Type B pancreatic cell (in vitro differentiated cells): Measurements from ENCODE around the gene GBGT1. TPM values are rescaled to one million over a fixed set of nuclear protein-coding genes. Genes with fewer than 3 reads are reported as not detected.

ENCODE experiments used
- DNase-seq: peaks from one replicate; pipeline ENCODE4 v3.0.0; 2021; ENCODE audit warnings: mixed read lengths; ENCODE audit not compliant: unreplicated experiment; ENCODE audit errors: extremely low spot score
- H3K27ac Mint-ChIP-seq: 2 replicates; pipeline ENCODE4 v1.8.0; 2021; ENCODE audit warnings: mild to moderate bottlenecking, mixed read lengths
- H3K27me3 Mint-ChIP-seq: 2 replicates; pipeline ENCODE4 v1.8.0; 2021; ENCODE audit warnings: mixed read lengths
- H3K36me3 Mint-ChIP-seq: 2 replicates; pipeline ENCODE4 v1.8.0; 2021; ENCODE audit warnings: mixed read lengths
- H3K4me1 Mint-ChIP-seq: one replicate; pipeline ENCODE4 v1.8.0; 2021; ENCODE audit warnings: mixed read lengths; ENCODE audit not compliant: unreplicated experiment
- H3K4me3 Mint-ChIP-seq: 2 replicates; pipeline ENCODE4 v1.8.0; 2021; ENCODE audit warnings: mild to moderate bottlenecking, mixed read lengths
- H3K9me3 Mint-ChIP-seq: 2 replicates; pipeline ENCODE4 v1.8.0; 2021; ENCODE audit warnings: mixed read lengths
- total RNA-seq: library from RNA; stranded (reverse); gene quantifications from 2 replicates; pipeline ENCODE4 v1.2.1, GENCODE V29; 2021; ENCODE audit warnings: low replicate concordance
- TF ChIP-seq, protein P1 (sequence below): fragments of 200-600 bp; sonication (generic); conservative IDR thresholded peaks from 2 replicates; pipeline ENCODE4 v1.5.0; 2021; ENCODE audit warnings: antibody characterized with exemption, mild to moderate bottlenecking

Gene GBGT1
- total RNA-seq, 1 donor from 2014 or later: 21.0 TPM

DNA sequence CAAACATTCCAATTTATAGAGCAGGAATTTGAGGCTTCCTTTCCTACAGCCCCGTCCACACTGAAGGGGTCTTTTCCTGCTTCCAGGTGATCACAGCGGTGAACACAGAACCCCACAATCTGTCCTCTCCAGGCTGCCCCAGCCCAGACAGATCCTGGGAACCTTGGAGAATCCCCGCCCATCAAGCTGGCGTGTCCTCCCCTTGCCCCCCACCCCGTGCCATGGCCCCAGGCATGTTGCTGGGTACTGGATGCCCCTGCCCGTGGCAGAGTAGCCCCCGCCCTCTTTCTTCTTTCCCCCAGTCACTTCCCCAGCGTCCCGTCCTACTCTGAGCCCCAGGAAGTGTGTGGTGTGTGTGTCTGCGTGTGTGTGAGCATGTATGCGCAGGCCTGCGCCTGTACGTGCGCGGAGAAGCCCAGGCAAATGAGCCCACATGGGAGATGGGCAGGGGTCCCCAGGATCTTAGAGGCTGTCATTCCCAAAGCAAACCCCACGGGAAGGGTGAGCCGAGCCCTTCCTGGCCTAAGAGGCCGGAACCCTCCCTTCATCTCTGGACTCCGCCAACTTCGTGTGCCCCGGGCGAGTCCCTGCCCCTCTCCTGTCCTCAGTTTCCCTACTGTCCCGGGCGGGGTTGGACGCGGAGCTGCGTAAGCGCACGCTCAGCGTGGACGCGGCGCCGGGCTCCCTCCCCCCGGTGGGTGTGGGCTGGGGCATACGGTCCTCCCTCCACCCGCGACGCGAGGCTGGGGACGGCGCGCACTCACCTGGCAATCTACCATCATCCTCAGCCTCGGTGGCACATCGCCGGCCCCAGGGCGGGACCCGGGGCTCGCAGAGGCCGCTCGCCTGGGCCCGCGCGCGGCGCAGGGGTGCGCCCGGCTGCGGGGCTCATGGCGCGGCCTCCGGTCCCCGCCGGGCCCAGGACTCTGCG lies 15.2 kb downstream of the GBGT1 start:
- Mint-ChIP-seq H3K36me3 (no peaks in the 10 kb centered on the region), H3K9me3 (no peaks in the 10 kb centered on the region), H3K4me3 (peak overlapping the region; percentile 94), H3K27me3 (no peaks in the 10 kb centered on the region), H3K27ac (peak overlapping the region; percentile 96), H3K4me1 (peaks cover 25% of the 10 kb centered on the region)
- DNase-seq: no peak
- TF ChIP-seq, protein P1, sequence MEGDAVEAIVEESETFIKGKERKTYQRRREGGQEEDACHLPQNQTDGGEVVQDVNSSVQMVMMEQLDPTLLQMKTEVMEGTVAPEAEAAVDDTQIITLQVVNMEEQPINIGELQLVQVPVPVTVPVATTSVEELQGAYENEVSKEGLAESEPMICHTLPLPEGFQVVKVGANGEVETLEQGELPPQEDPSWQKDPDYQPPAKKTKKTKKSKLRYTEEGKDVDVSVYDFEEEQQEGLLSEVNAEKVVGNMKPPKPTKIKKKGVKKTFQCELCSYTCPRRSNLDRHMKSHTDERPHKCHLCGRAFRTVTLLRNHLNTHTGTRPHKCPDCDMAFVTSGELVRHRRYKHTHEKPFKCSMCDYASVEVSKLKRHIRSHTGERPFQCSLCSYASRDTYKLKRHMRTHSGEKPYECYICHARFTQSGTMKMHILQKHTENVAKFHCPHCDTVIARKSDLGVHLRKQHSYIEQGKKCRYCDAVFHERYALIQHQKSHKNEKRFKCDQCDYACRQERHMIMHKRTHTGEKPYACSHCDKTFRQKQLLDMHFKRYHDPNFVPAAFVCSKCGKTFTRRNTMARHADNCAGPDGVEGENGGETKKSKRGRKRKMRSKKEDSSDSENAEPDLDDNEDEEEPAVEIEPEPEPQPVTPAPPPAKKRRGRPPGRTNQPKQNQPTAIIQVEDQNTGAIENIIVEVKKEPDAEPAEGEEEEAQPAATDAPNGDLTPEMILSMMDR: no peak

DNA sequence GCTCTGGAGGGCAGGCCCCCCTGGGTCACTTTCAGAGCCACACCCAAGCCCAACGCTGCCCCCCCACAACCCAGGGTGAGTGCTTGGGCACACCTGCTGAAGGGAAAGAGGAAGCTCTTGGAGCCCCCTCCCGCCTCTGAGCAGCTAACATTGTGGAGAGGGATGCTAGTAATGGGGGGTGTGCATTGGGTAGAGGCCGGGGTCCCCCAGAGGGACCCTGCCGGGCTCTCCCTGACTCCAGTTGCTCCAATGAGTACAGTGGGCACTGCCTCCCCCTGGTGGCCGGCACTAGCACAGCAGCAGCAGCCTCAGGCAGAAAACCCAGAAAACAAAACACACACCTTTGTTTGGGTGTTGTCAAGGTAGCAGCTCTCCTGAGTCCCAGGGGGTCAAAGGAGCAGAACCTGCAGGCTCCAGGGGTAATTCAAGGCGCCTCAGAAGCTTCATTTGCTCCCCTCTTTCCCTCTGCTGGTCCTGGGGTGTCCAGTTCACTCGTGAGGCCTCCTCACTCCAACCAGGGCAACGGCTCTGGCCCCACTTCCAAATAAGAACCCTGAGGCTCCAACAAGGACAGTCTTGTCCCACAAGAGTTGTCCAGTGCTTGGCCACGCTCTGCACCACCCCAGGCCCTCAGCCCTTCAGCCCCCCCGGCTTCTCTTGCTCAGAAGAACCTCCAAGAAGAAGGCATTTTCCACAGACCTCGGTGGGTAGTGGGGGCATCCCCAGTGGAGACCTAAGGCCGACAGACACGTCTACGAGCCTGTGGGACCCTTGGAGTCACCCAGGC lies 16.1 kb downstream of the GBGT1 start:
- H3K36me3 Mint-ChIP-seq: no peaks in the 10 kb centered on the region
- H3K4me1 Mint-ChIP-seq: peaks cover 25% of the 10 kb centered on the region
- H3K4me3 Mint-ChIP-seq: peak overlapping the region; percentile 94
- DNase-seq: peak; percentile 90
- no peaks in the 10 kb centered on the region for H3K27me3 Mint-ChIP-seq
- peak overlapping the region; percentile 96 for H3K27ac Mint-ChIP-seq
- no peaks in the 10 kb centered on the region for H3K9me3 Mint-ChIP-seq
- TF ChIP-seq, protein P1: peak; percentile 97

DNA sequence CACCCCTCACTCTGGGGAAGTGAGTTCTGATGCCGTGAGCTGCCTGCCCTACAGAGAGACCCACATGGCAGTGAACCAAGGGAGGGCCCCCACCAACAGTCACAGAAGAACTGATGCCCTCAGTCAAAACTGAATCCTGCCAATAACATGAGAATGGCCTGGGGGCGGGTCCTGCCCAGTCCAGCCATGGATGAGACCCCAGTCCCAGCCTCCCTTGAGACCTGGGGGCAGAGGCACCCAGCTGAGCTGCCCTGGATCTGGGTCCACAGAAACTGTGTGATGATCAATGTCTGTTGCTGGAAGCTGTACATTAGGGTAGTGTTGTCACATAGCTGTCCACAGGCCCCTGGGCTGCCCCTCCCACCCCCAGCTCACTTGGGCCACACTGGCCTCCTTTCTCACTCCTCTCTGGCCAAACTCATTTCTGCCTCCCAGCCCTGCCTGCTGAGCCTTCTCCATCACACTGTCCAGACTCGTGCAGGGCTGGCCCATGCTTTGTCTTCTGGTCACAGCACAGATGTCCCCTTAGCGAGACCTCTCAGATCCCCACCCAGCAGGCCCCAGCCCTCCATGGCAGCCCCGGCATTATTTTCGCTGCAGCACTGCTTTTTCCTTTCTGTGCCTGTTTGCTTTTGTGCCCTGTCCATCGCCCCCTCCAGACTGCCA lies 16.8 kb downstream of the GBGT1 start:
- no peaks in the 10 kb centered on the region for H3K9me3 Mint-ChIP-seq
- H3K27me3 Mint-ChIP-seq: no peaks in the 10 kb centered on the region
- TF ChIP-seq, protein P1: no peak
- H3K27ac Mint-ChIP-seq: peak overlapping the region; percentile 96
- H3K36me3 Mint-ChIP-seq: no peaks in the 10 kb centered on the region
- no peak for DNase-seq
- H3K4me1 Mint-ChIP-seq: peaks cover 25% of the 10 kb centered on the region
- H3K4me3 Mint-ChIP-seq: peak overlapping the region; percentile 94

DNA sequence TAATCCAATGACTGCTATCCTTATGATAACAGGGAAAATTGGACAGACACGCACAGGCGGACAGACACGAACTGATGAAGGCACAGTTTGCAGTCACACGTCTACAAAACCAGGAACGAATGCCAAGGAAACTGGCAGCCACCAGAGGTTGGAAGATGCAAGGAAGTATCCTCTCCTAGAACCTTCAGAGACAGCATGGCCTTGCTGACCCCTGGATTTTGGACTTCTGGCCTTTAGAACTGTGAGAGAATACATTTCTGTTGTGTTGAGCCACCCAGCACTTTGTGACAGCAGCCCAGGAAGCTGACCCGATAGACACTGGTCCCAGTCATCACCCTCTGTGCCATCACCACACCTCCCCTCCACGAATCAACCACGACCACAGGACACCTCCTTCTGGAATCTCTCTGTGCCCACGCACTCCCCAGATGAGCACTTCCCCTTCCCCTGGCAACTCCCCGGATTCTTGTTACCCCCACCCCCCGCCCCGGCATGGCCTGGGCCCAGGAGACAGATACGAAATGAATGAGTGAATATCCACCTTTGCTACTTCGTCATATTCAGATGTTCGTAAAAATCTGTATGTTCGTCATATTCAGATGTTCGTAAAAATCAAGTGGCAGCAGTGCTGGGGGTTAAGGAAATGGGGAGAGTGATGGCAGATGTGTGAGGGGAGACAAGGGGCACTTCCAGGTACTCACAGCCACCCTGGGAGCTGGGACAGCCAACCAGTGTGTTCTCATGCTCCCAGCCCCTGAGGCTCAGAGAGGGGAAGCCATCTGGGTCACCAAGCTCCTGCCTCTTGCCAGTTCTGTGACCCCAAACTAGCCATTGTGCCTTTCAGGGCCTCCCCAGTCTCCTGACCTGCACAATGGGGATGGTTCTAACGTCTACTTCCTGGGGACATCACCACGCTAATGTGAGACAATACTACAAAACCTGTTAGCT lies 18.5 kb downstream of the GBGT1 start:
- H3K4me3 Mint-ChIP-seq: peak overlapping the region; percentile 81
- TF ChIP-seq, protein P1: no peak
- H3K36me3 Mint-ChIP-seq: no peaks in the 10 kb centered on the region
- H3K27me3 Mint-ChIP-seq: no peaks in the 10 kb centered on the region
- peaks cover 25% of the 10 kb centered on the region for H3K4me1 Mint-ChIP-seq
- no peak for DNase-seq
- H3K27ac Mint-ChIP-seq: peak overlapping the region; percentile 96
- no peaks in the 10 kb centered on the region for H3K9me3 Mint-ChIP-seq
